Sciatic nerve (tissue), 2 donors: ENCODE results near the gene SHISA5. TPM values are rescaled to one million over a fixed set of nuclear protein-coding genes. Genes with fewer than 3 reads are reported as not detected.
"Not testable (repeated sequence)": the region's sequence is repeated elsewhere in the genome, so short reads cannot be mapped to it uniquely, and the experiment has no call there.

Source experiments
- ATAC-seq: fragments of 200-7000 bp; cut with Tn5 transposase; one replicate; pipeline ENCODE4 v1.9.1; 2020; ENCODE audit warnings: mild to moderate bottlenecking, moderate library complexity
- DNase-seq: peaks from one replicate; pipeline ENCODE4 v3.0.0-alpha.2; 2020; ENCODE audit warnings: low spot score
- intact Hi-C: fragments of 100-400 bp; cut with DNase I; formaldehyde crosslinking; loops from one replicate; pipeline ENCODE4 v1.14.2; 2022
- total RNA-seq: library from RNA; stranded (reverse); fragmentation: NEBNext Ultra II Directional; extraction: Animal tissue kit (Norgen Biotek cat#: 25700); gene quantifications from one replicate; pipeline ENCODE4 v1.2.1, GENCODE V29; 2021
- donor health status: DM: no; HTN: no; CAD: no.
- donor health status: DM: no; HTN: no; CAD: no.

SHISA5 gene
- total RNA-seq, 1 donor from 2014 or later, result 138 TPM

DNA sequence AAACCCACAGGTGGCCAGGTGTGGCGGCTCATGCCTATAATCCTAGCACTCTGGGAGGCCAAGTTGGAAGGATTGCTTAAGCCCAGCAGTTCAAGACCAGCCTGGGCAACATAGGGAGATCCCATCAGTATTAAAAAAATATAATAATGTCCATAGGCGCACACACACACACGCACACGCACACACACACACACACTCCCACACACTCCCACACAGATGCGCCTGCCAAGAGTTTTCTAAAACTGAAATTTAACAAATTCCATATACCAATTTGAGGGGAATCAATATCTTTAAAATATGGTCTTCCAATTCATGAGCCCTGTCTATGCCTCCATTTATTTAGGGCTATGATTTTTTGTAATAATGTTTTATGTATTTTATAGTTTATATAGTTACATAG, 17.0 kb downstream of the SHISA5 start:
- intact Hi-C loops, result no loop called here
- ATAC-seq (no peak), DNase-seq (no peak)

- DNase-seq, ATAC-seq, intact Hi-C loops: not testable (repeated sequence)
Measured at GRCh38 chr3:48482822-48483221, 21.2 kb downstream of the SHISA5 start.

- intact Hi-C loops, ATAC-seq, DNase-seq: not testable (repeated sequence)
Measured at GRCh38 chr3:48480891-48481290, 23.1 kb downstream of the SHISA5 start.

GRCh38 chr3:48478626-48479555, 25.1 kb downstream of the SHISA5 start:
- DNase-seq (no peak), ATAC-seq (no peak)

GRCh38 chr3:48477959-48478520, 25.9 kb downstream of the SHISA5 start:
- ATAC-seq (no peak), DNase-seq (no peak)
- intact Hi-C loops, result no loop called here

More at GRCh38 chr3:48478626-48479555, 25.1 kb downstream of the SHISA5 start:
- intact Hi-C loops, result no loop called here

DNA sequence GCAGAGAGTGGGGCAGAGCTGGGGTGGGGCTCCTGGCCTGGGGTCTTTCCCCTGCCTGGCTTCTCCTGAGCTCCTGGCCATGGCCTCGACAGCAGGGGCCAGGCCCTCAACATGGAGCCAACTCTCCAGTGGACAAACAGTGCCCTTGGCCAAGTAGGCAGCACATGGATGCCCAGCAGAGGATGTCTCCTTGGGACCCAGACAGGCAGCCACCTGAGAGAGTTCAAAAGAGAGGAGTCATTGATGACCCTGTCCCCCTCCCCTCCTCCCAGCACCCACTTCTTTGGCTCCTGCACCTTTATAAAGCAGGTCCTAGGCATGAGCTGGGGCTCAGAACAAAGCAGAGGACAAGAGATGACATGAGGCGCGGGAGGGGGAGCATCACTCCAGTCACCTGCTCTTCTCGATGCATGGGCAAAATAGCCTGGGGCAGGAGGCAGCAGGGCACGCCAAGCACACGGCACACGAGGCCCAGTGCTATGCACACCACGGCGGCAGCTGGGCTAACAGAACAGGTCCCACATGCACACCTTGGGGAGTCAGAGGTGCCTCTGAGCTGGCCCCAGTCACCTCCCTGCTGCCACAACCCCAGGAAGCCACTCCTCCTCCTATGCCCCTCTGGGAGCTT, 27.4 kb downstream of the SHISA5 start:
- ATAC-seq, result no peak
- no peak for DNase-seq
- intact Hi-C loops, result no loop called here

GRCh38 chr3:48475188-48475587, 28.8 kb downstream of the SHISA5 start:
- DNase-seq, result no peak
- intact Hi-C loops, result no loop called here
- ATAC-seq, result no peak

DNA sequence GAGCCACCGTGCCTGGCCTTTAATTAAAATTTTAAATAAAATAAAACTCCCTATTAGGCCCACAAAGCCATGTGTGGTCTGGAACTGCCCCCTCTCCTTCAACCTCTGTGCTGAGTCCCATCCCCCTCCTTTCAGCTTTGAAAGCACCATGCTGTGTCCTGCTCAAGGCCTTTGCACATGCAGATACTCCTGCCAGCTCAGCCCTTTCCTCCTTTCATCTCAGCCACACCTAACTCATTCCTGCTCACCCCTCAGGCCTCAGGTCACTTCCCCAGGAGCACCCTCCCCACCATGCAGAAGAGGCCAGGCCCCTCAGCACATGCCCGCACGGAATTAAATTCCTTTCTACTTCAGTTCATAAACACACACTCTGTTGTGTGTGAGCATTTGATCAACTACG, 29.4 kb downstream of the SHISA5 start:
- DNase-seq, result no peak
- no peak for ATAC-seq
- intact Hi-C loops, result no loop called here

- intact Hi-C loops, DNase-seq, ATAC-seq: not testable (repeated sequence)
Measured at GRCh38 chr3:48474031-48474430, 29.9 kb downstream of the SHISA5 start.

GRCh38 chr3:48473617-48473952, 30.4 kb downstream of the SHISA5 start:
- DNase-seq (no peak), ATAC-seq (no peak)
- intact Hi-C loops, result loop anchor here (2.0 kb wide), 1 partner anchor 59 kb away; no protein-coding TSS in a partner anchor

GRCh38 chr3:48472923-48473616, 30.9 kb downstream of the SHISA5 start:
- DNase-seq (peak; percentile 94), ATAC-seq (peak; percentile 95)
- intact Hi-C loops, result loop anchor here (2.0 kb wide), 1 partner anchor 60 kb away; no protein-coding TSS in a partner anchor

- intact Hi-C loops, result loop anchor here (2.0 kb wide), 1 partner anchor 60 kb away; no protein-coding TSS in a partner anchor
- ATAC-seq, result peak; percentile 50
- no peak for DNase-seq
Measured at GRCh38 chr3:48472673-48472922, 31.4 kb downstream of the SHISA5 start.

DNA sequence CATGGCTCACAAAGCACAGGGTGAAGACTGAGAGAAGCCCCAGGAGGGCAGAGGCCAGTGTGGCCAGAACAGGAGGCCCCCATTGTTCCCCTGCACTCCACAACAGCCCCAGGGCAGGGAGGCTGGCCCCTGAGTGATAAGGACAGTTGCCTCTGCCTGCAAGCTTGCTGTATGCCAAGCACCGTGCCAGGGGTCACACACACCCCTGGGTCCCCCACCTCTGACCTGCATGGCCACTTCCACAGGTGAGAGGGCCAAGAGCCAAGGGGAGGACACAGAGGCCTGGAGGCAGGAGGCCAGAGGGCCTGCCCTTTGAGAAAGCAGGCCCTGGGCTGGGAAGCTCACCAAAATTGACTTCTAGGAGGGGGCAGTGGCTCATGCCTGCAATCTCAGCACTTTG, 33.7 kb downstream of the SHISA5 start:
- intact Hi-C loops, result no loop called here
- no peak for DNase-seq
- ATAC-seq, result no peak

- ATAC-seq (no peak), DNase-seq (no peak)
- intact Hi-C loops, result no loop called here
Measured at GRCh38 chr3:48469046-48469915, 34.7 kb downstream of the SHISA5 start.

- intact Hi-C loops, result no loop called here
Measured at GRCh38 chr3:48468329-48468731, 35.6 kb downstream of the SHISA5 start.

DNA sequence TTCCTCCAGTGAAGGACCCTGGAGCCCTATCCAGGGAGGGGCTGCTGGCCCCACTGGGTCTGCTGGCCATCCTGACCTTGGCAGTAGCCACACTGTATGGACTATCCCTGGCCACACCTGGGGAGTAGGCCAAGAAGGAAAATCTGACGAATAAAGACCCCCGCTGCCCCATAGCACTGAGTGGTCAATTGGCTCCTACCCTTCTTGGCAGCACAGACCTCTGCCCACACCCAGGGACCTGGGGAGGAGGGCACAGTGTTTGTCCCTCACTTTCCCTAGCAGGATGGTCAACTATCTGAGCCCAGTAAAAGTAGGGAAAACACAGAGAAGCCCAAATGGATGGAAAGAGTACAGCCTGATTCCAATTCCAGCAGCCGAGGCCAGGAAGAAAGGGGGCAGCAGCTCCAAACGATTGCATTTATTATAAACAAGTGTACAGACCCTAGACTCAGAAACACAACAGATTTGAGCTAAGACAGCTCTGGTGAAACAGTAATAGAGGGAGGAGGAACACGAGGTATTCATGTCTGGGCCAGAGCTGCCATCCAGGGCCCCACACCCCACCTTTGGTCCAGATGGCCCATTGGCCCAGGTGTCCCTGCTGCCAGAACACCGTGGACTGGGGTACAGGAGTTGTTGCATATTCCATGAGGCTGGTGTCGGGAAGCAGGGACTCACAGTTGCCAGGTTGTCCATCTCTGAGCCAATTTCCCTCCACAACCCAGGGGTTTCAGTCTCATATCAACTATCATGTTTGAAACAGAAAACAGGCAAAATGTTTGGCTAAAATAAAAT, 36.3 kb downstream of the SHISA5 start:
- intact Hi-C loops, result no loop called here
- no peak for ATAC-seq
- DNase-seq, result peak; percentile 53

More at GRCh38 chr3:48468329-48468731, 35.6 kb downstream of the SHISA5 start:
- ATAC-seq (no peak), DNase-seq (no peak)

DNA sequence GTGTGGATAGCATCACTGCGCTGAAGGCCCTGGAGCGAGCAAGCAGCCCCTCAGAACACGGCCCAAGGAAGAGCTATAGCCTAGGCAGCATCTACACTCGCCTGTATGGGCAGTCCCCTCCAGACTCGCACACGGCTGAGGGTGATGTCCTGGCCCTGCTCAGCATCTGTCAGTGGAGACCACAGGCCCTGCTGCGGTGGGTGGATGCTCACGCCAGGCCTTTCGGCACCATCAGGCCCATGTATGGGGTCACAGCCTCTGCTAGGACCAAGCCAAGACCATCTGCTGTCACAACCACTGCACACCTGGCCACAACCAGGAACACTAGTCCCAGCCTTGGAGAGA, 36.9 kb downstream of the SHISA5 start:
- intact Hi-C loops, result no loop called here
- ATAC-seq (no peak), DNase-seq (peak; percentile 40)
